IPS-NIHi7 (cell line): ENCODE measurements around the gene SERTM2.
"Not testable (repeated sequence)": the region's sequence is repeated elsewhere in the genome, so short reads cannot be mapped to it uniquely, and the experiment has no call there.

Experiments
- DNase-seq: peaks from one replicate; pipeline ENCODE4 v3.0.0; 2012; ENCODE audit warnings: mixed read lengths; ENCODE audit errors: extremely low spot score

Gene SERTM2

DNA sequence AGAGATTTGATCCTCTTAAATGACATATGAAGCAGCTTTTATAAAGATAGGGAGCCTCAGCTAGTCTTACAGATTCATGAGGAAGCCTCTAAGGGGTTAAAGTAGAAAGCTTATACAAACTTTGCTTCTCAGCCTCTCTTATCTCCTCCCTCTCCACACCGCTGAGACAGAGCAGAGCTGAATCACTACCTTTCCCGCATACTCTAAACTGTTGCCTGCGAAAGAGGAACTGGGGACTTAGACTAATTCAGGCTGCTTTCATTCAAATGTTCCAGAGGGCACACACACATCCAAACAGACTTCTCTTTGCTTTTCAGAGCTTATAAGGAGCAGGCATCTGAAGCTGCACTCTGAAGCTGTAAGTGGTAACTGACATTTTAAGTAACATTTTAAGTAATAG lies at the start of gene SERTM2:
Gene SERTM2, plus strand, starts transcription at position 169 of the 400 bp plus-strand sequence. CDS start 7,213 bp downstream, outside the sequence.
- peak; percentile 68 for DNase-seq

DNA sequence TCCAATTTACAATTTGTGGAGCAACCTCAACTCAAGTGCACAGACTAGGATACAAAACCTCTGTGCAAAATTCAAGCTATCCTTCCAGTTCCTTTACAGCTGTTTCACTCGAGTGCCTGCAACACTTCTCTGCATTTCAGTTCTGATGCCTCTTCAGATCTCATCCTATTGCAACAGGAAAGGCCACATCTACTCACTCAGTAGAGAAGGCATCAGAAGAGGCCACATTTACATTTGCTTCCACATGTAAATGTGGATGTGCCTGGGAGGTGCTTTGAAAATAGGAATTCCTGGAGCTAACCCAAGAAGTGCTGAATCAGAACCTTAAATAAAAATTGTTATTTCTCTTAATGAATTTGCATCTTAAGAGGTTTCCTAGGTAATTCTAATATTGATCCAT lies 45.8 kb upstream of the SERTM2 start:
- DNase-seq: peak; percentile 26

DNA sequence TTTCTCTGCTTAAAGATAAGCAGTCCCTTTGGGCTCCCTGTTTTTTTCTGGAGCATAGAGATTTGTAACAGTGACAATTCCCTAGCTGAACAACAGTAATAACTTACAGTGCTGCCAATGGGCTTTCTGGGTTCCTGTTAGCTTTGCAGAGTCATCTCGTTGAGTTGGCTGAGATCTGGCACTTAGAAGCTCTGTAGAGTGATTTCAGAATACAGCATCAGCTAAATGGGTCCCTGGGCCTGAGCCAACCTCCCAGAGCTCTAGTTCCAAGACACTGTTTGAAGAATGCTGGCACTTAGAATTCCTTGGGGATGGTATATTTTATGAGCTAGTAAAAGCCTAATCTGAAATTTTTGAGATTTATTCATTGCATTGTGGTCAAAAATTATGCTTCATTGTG lies 43.5 kb upstream of the SERTM2 start:
- no peak for DNase-seq

DNA sequence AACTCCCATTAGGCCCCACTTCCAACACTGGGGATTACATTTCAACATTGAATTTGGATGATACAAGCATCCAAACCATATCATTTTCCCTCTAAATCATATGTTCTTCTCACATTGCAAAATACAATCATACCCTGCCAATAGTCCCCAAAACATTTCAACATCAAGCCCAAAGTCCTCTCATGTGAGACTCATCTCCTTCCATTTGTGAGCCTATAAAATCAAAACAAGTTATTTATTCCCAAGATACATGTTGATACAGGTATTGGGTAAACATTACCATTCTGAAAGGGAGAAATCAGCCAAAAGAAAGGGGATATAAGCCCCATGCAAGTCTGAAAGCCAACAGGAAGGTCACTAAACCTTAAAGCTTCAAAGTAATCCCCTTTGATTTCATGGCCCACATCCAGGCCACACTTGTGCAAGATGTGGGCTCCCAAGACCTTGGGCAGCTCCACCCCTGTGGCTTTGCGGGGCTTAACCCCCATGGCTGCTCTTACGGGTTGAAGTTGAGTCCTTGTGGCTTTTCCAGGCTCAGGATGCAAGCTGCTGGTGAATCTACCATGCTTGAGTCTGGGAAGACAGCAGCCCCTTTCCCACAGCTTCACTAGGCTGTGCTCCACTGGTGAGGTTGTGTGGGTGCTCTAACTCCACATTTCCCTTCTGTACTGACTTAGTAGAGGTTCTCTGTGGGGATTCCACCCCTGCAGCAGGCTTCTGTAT lies 40.6 kb upstream of the SERTM2 start:
- DNase-seq: no peak

DNA sequence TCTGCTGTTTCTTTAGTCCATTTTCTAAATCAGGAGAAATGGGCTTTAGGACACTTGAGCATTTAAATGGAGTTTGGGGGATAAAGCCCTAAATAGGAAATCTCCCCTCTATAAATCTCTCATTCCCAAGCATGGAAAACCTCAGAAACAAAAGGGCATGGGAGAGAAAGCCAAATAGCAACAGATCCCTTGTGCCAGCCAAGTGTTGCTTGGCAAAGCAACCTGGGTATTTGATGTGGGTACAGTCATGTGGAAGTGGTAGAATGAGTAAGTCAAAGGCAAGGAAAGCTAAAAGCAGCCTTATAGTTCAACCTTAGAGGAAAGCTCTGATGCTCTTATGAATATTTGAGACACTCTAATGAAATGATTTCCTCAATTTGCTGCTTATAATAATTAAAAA lies 29.5 kb upstream of the SERTM2 start:
- DNase-seq: no peak

DNA sequence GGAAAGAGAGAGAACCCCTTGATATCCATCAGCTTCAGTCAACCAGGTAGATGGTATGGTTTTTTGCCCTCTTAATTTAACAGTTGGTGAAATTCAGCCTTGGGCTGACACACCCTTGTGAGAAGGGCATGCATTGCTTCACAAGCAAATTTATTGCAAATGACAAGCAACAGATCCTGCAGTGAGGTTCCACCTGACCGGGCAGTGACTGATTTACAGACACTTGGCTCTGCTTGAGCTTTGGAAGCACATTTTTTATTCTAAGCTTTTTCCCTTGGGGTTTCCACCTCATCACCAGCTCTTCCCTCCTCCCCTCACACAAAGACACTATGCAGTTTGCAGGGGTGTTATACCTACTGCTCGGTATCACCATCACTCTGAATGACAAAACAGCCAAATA lies 28.3 kb upstream of the SERTM2 start:
- no peak for DNase-seq

DNA sequence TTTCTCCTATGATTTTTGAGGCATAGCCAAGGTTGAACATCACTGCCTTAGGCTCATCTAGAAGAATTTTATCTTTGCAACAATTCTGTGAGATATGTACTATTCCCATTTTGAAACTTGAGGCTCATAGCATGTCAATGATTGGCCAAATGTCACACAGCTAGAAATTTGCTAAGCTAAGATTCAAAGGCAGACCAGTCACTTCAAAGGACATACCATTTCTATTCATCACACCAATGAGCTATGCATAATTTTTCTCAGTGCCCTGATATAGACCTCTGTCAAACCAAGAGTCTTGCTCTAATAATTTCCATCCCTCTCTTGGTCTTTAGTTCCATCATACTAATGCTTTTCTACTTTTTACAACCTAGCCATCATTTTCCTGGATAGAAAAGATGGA lies 27.6 kb upstream of the SERTM2 start:
- no peak for DNase-seq

DNA sequence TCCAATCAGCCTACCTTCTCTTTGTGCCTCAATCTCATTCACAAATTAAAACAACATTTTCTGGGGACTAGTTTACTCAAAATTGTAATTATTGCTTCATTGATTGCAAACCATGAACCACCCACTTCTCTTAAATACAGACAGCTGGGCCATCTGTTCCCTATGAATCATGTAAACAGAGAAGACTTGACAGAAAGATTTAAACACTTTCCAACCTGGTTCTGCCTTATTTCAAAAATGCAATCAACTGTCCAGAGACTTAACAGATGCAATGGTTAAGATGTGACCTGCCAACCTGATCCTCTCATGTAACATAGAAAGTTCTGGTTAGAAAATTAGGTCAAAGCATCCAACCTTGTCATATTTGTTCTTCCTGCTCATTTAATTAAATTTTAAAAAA lies 20.8 kb upstream of the SERTM2 start:
- DNase-seq: no peak

DNA sequence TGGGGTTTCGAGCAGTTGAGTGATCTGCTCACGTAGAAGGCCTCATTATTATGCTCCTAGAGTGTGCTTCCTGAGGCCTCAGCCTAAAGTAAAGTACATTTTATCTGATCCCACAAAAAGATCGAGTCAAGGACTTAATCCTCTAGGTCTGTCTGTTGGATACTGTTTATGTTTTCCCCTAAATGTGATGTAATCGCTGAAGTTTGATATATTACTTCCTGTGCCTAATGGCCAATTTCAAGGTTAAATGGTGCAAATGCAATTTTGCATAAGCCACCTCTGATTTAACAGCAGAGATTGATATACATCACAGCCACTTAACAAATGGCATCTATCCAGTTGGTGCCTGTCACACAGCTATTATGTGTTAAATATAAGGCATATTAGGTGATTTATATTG lies 19.4 kb upstream of the SERTM2 start:
- no peak for DNase-seq

DNA sequence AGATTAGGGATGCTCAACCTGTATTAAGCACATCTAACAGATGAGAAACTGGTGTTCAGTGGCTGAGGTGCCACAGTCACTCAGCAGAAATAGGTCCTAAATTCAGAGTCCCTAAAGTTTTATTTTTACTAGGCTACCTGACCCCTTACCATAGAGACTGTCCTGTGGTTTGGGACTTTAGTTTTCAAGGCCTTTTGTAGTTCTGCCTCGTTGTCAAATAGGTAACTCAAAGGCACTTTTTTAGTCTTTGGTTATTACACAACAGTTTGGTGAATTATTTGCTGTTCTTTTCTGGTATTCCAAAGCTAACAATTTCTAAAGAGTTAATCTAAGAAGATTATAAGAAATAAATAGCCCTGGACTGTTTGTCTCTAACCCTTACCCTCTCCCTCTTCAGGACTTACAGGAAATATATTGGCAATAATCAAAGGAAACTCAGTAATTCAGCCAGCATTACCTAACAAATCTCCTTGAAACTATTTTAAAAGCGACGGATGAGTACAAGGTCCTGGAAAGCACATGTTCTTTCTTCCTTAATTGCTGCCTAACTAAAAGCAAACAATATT lies 12.8 kb upstream of the SERTM2 start:
- no peak for DNase-seq

DNA sequence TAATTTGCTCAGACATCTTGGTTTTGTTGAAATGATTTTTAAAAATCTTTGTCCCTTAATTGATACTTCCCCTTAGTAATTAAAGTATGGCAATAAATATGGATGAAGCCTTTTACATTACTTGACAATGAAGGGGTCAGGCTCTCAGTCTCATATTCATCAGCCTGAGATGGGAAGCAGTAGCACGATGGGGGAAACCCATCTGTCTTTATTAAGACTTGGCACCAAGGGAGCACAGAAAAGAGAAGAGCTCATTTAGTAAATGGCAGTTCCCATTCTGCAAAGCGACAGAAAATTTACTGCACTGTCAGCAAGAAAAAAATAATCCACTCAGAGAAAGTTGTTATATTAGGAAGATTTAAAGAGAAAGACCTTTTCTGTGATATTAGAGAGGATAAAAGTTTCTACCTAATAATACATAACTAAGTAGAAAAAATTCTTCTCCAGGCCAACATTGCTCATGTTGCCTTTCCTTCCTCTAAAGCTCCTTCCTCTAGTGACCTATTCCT lies 7.9 kb upstream of the SERTM2 start:
- DNase-seq: no peak

DNA sequence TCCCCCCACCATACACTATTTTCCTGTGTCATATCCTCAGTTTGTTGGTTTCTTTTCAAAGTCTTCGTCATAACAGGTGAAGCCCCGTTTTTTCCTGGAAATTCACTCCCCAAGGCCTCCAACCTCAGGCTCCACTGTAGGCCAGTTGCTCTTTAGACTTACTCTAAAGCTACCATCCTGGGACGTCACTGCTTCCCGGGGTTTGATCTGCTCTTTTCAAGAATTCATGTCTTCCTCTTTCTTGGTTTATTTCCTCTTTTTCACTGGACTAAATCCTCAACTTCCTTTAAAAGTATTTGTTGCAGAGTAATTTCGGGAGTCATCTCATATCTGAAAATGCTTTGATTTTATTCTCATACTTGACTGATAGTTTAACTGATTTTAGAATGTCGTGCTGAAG lies 6.5 kb upstream of the SERTM2 start:
- DNase-seq: no peak

DNA sequence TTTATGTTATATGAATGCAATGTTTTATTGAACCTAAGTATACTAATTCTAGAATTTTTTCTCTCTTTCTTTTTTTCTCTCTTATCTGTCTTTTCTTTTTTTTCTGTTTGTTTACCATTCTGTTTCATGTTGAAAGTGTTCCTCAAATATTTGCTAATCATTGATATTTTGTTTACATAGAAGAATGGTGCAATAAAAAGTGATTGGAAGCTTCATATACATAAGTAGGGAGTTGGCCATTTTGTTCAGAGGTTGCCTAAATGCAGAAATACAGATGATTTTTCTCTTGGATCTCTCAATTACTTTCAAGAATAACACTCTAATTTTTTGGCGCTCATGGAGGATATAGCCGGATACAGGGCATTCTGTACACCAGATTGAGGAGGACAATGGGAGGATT lies 5.7 kb upstream of the SERTM2 start:
- DNase-seq: no peak

DNA sequence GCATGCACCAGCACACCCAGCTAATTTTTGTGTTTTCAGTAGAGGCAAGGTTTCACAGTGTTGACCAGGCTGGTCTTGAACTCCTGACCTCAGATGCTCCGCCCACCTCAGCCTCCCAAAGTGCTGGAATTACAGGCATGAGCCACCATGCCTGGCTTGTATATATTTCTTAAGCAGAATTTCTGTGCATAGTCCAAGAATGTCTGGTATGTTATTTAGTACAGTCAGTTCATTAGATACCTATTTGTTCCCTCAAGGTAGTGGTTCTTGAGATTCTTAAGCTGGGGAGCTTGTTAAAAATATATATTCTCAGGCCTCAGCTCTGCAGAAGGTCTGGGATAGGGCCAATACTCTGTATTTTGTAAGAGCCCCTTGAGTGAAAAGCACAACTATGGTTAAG lies 4.6 kb upstream of the SERTM2 start:
- DNase-seq: no peak

DNA sequence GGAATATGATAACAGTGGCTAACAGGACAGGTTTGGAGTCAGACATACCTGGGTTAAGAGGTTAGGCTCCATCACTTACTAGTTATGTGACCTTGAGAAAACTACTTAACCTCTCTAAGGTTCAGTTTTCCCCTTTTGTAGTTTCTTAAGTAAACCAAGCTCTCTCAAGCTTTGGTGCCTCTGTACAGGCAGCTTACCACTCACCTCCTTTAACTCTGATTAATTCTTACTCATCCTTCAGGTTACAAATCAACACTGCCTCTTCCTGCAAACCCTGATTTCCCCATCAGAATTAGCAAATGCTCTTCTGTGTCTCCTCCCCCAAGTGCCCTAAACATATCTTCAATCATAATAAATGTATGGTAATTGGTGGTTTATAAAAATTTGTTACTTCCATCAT lies 3.5 kb upstream of the SERTM2 start:
- DNase-seq: no peak

DNA sequence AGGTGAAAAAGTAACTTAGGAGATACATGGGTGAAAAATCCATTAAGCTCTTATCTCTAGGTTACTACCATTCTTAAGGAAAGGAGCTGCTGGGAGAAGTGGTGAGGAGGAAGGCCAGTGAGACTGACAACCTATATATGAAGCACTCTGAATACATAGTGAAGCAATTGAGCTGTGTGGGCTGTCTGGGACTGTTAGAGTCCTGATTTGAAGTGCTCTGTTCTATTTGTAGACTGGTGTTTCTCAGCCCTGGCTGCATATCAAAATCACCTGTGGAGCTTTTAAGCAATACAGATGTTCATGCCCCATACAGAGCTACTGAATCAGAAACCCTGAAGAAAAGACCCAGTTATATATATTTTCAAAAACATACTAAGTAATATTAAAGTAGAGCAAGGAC lies 3.9 kb downstream of the SERTM2 start:
- DNase-seq: no peak

DNA sequence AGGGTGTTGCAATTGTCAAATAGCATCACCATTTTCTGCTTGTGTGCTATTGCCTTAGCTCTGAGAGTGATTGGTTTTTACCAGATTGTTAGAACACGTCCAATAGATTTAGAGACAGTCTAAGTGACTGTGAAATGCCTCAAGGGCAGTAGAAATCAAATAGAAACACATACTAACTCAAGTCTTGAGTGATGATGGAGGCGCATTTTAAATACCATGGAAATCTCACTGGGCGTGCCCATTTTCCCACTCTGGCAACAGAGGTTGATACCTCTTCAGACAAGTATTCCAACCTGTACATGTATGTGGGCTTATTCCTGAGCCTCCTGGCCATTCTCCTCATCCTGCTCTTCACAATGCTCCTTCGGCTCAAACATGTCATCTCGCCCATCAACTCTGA lies 7.2 kb downstream of the SERTM2 start:
- no peak for DNase-seq

DNA sequence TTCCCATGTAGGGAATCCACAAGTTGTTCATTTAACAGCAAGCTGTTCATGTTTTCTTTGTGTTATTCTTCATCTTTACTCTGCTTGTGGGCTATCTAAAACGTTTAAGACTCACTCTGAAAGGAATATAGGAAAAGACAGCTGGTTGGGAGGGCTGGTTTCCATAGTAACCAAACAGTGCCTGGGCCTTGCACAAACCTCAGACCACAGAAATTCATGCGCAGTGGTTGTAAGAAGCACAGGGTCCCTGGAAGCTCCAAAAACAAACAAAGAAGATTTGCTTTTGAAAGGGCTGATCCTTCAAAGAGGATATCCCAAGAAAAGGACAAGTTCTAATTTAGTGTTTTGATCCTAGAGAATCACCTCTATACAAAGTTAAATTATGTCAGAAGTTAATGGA lies 7.8 kb downstream of the SERTM2 start:
- DNase-seq: peak; percentile 27

DNA sequence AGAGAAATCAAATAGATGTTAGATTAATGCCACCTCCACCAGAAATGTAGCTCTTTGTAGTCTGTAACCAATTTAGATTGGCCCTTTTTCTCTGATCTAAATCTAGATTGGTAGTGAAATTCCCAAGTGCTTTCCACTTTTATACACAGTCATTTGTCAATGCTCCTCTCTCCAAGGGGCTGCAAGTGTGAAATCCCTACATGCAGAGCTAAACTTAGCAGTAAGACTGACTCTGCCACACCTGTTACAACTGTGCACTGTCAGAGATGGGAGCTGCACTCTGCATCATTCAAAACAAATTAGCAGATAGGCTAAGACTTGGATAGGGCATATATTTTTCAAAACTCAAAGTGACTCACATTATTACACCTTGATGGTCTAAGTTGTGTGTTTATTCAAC lies 9.1 kb downstream of the SERTM2 start:
- DNase-seq: no peak

DNA sequence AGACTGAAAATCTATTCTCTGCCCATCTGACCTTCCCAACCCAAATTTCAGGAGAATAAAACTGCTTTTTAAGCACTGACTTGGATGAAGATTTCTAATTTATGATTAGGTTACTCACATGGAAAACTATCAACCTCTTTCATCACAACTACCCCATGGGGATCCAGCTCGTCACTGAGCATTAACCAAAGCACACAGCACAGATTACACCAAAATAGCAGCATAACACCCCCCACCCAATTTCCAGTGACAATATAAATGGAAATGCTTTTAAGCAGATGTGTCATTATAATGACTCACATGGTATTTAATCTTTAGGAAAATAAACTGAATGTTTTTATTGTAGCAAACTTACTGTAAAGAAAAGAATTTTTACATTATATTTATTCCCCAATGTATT lies 9.7 kb downstream of the SERTM2 start:
- no peak for DNase-seq

DNA sequence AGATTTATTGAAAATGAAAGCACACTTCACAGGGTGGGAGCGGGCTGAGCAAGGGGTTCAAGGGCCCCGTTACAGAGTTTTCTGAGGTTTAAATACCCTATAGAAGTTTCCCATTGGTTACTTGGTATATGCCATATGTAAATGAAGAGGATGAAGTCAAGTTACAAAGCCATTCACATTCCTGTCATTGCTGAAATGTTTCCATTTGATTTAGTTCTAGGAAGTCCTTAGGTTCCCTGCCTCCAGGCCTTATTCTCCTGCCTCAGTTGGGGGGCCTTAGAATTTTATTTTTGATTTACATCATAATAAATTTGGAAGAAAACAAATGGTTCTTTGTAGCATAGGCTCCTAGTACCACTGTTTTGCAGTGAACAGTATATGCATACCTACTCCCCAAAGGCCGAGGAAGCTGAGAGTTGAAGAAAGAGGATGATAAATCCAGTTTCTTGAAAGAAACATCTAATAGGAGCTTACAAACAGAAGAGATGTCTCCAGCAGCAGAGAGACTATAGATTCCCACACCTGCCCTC lies 31.8 kb downstream of the SERTM2 start:
- DNase-seq: no peak

DNA sequence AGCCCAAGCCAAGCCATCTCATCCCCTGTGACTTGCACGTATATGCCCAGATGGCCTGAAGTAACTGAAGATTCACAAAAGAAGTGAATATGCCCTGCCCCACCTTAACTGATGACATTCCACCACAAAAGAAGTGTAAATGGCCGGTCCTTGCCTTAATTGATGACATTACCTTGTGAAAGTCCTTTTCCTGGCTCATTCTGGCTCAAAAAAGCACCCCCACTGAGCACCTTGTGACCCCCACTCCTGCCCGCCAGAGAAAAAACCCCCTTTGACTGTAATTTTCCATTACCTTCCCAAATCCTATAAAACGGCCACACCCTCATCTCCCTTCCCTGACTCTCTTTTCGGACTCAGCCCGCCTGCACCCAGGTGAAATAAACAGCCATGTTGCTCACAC lies 37.8 kb downstream of the SERTM2 start:
- DNase-seq: not testable (repeated sequence)

DNA sequence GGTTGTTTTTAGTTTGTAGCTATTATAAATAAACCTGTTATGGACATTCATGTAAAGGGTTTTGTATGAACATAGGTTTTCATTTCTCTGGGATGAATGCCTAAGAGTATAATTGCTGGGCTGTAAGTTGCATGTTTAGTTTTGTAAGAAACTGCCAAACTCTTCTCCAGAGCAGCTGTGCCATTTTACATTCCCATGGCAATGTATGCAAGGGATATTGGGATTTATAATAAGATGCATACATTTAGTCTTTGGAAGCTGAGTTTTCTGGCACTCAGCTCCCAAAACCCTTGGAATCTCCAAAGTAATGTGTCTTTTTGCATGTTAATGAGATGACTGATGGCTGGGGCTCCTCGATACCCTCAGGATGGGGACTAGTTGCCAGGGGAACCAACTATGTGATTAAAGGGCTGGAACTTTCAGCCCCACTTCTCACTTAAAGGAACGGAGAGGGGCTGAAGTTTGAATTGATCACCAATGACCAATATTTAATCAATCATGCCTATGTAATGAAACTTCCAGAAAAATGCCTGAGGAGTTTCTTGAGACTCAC lies 44.0 kb downstream of the SERTM2 start:
- peak; percentile 33 for DNase-seq
